Stimulated activated CD4-positive, alpha-beta T cell treated with anti-CD3 and anti-CD28 coated beads, Interleukin-4, amount 100 ng/mL, for 48 hours (primary cell): Measurements from ENCODE around the gene AKAP8.
A peak's percentile ranks its signal among the peaks of the same experiment; 100 is the strongest.
"Not testable (repeated sequence)": the region's sequence is repeated elsewhere in the genome, so short reads cannot be mapped to it uniquely, and the experiment has no call there.

Experiments used
- DNase-seq, 2 donors: peaks; one replicate each; pipeline ENCODE4 v3.0.0-alpha.2; 2020; ENCODE audit warnings: low read depth in 2 of 2

The AKAP8 gene

GRCh38 chr19:15404097-15404779 is 24.7 kb upstream of the AKAP8 start:
- DNase-seq: no peak

GRCh38 chr19:15403151-15403531 is 23.6 kb upstream of the AKAP8 start:
- DNase-seq: no peak

GRCh38 chr19:15402411-15403150 is 23.0 kb upstream of the AKAP8 start:
- DNase-seq: no peak

- DNase-seq: no peak
Observed at GRCh38 chr19:15401397-15401710, 21.8 kb upstream of the AKAP8 start.

- no peak for DNase-seq
Observed at GRCh38 chr19:15400521-15401396, 21.2 kb upstream of the AKAP8 start.

- no peak for DNase-seq
Observed at GRCh38 chr19:15399635-15400034, 20.0 kb upstream of the AKAP8 start.

- no peak for DNase-seq
Observed at GRCh38 chr19:15399234-15399515, 19.6 kb upstream of the AKAP8 start.

- DNase-seq: no peak
Observed at GRCh38 chr19:15398501-15399233, 19.1 kb upstream of the AKAP8 start.

- no peak for DNase-seq
Observed at GRCh38 chr19:15397782-15398181, 18.2 kb upstream of the AKAP8 start.

- no peak for DNase-seq
Observed at GRCh38 chr19:15397236-15397635, 17.6 kb upstream of the AKAP8 start.

- no peak for DNase-seq
Observed at GRCh38 chr19:15396436-15396835, 16.8 kb upstream of the AKAP8 start.

GRCh38 chr19:15395251-15395650 is 15.7 kb upstream of the AKAP8 start:
- not testable (repeated sequence) for DNase-seq

GRCh38 chr19:15394426-15394825 is 14.8 kb upstream of the AKAP8 start:
- DNase-seq: no peak

GRCh38 chr19:15393963-15394362 is 14.4 kb upstream of the AKAP8 start:
- DNase-seq: no peak

GRCh38 chr19:15390814-15391213 is 11.2 kb upstream of the AKAP8 start:
- DNase-seq: no peak

GRCh38 chr19:15381864-15382263 is 2.3 kb upstream of the AKAP8 start:
- no peak for DNase-seq

- DNase-seq: no peak
Observed at GRCh38 chr19:15381429-15381828, 1.8 kb upstream of the AKAP8 start.

GRCh38 chr19:15379999-15380647 is 536 bp upstream of the AKAP8 start:
- peak in 1 of 2 donors; percentile 37 for DNase-seq

- peak; percentile 36 to 49 for DNase-seq
Observed at GRCh38 chr19:15378534-15379082, 979 bp downstream of the AKAP8 start.

- DNase-seq: no peak
Observed at GRCh38 chr19:15374796-15375440, 4.7 kb downstream of the AKAP8 start.

GRCh38 chr19:15374105-15374651 is 5.4 kb downstream of the AKAP8 start:
- DNase-seq: no peak
